Measurements from ENCODE around the gene FAM161B.

- no peak for TF ChIP-seq EZH2 (IDR thresholded peaks at IDR 0.05)
- TF ChIP-seq CTCF (IDR thresholded peaks at IDR 0.05): no peak
Measured at GRCh38 chr14:73889376-73889775, 60.5 kb downstream of the FAM161B start.

All from neural progenitor cell (in vitro differentiated cells).